ENCODE measurements around the gene AASS.

- TF ChIP-seq CTCF (IDR thresholded peaks at IDR 0.05 in 8 of 11, conservative IDR thresholded peaks at IDR 0.05 in 3 of 11), result no peak
- TF ChIP-seq POLR2A (IDR thresholded peaks at IDR 0.05), result no peak
- no peak for TF ChIP-seq POLR2AphosphoS5 (IDR thresholded peaks at IDR 0.05)
Observed at GRCh38 chr7:122140918-122141317, 3.1 kb downstream of the AASS start.
